DOHH2 (cell line): Measurements from ENCODE around the gene MAN2A1.

Experiments used
- CTCF ChIP-seq: fragments of 200-600 bp; sonication (generic); IDR thresholded peaks from one replicate; pipeline ENCODE4 v1.5.1; 2014; ENCODE audit warnings: antibody characterized with exemption, mild to moderate bottlenecking, low read depth, low read length; ENCODE audit not compliant: poor library complexity, severe bottlenecking
- EZH2phosphoT487 ChIP-seq: fragments of 200-600 bp; sonication (generic); IDR thresholded peaks from 2 replicates; pipeline ENCODE4 v1.6.1; 2017; ENCODE audit warnings: borderline replicate concordance, mild to moderate bottlenecking, antibody characterized with exemption, low read length, moderate library complexity, mixed read lengths

GRCh38 chr5:109857405-109858031, 167.8 kb downstream of the MAN2A1 start:
- TF ChIP-seq CTCF (no peak), EZH2phosphoT487 (no peak)
